Ishikawa (cell line): Measurements from ENCODE around the gene ZMYND10.

Experiments used
- CEBPB ChIP-seq: IDR thresholded peaks from 2 replicates; pipeline ENCODE4 v1.6.1; 2012
- CREB1 ChIP-seq: IDR thresholded peaks from 2 replicates; pipeline ENCODE4 v1.6.1; 2012; ENCODE audit warnings: low read depth
- EGR1 ChIP-seq: IDR thresholded peaks from 2 replicates; pipeline ENCODE4 v1.6.1; 2012
- EP300 ChIP-seq: IDR thresholded peaks from 2 replicates; pipeline ENCODE4 v1.6.1; 2012; ENCODE audit warnings: borderline replicate concordance
- FOXM1 ChIP-seq: IDR thresholded peaks from 2 replicates; pipeline ENCODE4 v1.6.1; 2012; ENCODE audit warnings: low read depth, borderline replicate concordance
- MAX ChIP-seq: IDR thresholded peaks from 2 replicates; pipeline ENCODE4 v1.6.1; 2012
- NFIC ChIP-seq: IDR thresholded peaks from 2 replicates; pipeline ENCODE4 v1.6.1; 2012
- RAD21 ChIP-seq: IDR thresholded peaks from 2 replicates; pipeline ENCODE4 v1.6.1; 2012; ENCODE audit warnings: low read depth
- REST ChIP-seq: IDR thresholded peaks from 2 replicates; pipeline ENCODE4 v1.6.1; 2012; ENCODE audit warnings: low read depth, mild to moderate bottlenecking
- TAF1 ChIP-seq: IDR thresholded peaks from 2 replicates; pipeline ENCODE4 v1.6.1; 2012; ENCODE audit warnings: low read depth, mild to moderate bottlenecking
- TCF12 ChIP-seq: IDR thresholded peaks from 2 replicates; pipeline ENCODE4 v1.6.1; 2012; ENCODE audit warnings: low read depth
- TEAD4 ChIP-seq: IDR thresholded peaks from 2 replicates; pipeline ENCODE4 v1.6.1; 2012
- YY1 ChIP-seq: IDR thresholded peaks from 2 replicates; pipeline ENCODE4 v1.6.1; 2012; ENCODE audit warnings: low read depth
- ZBTB7A ChIP-seq: IDR thresholded peaks from 2 replicates; pipeline ENCODE4 v1.6.1; 2012; ENCODE audit warnings: low read depth
- TF ChIP-seq, protein P1 (sequence below): IDR thresholded peaks from 2 replicates; pipeline ENCODE4 v1.6.1; 2012

ZMYND10 gene

GRCh38 chr3:50381383-50381782, 35.9 kb upstream of the ZMYND10 start:
- TF ChIP-seq TCF12: no peak
- TF ChIP-seq MAX: no peak
- no peak for TF ChIP-seq FOXM1
- TF ChIP-seq, protein P1, sequence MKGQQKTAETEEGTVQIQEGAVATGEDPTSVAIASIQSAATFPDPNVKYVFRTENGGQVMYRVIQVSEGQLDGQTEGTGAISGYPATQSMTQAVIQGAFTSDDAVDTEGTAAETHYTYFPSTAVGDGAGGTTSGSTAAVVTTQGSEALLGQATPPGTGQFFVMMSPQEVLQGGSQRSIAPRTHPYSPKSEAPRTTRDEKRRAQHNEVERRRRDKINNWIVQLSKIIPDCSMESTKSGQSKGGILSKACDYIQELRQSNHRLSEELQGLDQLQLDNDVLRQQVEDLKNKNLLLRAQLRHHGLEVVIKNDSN: no peak
- TF ChIP-seq RAD21: no peak
- TF ChIP-seq CREB1: no peak
- no peak for TF ChIP-seq REST
- TF ChIP-seq ZBTB7A: no peak

- TF ChIP-seq FOXM1: no peak
- no peak for TF ChIP-seq TAF1
- TF ChIP-seq EGR1: no peak
- TF ChIP-seq CREB1: no peak
- TF ChIP-seq CEBPB: no peak
- TF ChIP-seq, protein P1: no peak
- no peak for TF ChIP-seq NFIC
- no peak for TF ChIP-seq YY1
- TF ChIP-seq RAD21: no peak
- no peak for TF ChIP-seq TEAD4
- TF ChIP-seq REST: no peak
- TF ChIP-seq EP300: no peak
- no peak for TF ChIP-seq TCF12
- no peak for TF ChIP-seq ZBTB7A
These were observed 35.0 kb upstream of the ZMYND10 start for GRCh38 chr3:50380405-50381085.

- TF ChIP-seq TEAD4 (no peak), EP300 (no peak), FOXM1 (no peak), YY1 (no peak), ZBTB7A (no peak), REST (no peak)
These were observed 33.2 kb upstream of the ZMYND10 start for GRCh38 chr3:50378757-50379156.

DNA sequence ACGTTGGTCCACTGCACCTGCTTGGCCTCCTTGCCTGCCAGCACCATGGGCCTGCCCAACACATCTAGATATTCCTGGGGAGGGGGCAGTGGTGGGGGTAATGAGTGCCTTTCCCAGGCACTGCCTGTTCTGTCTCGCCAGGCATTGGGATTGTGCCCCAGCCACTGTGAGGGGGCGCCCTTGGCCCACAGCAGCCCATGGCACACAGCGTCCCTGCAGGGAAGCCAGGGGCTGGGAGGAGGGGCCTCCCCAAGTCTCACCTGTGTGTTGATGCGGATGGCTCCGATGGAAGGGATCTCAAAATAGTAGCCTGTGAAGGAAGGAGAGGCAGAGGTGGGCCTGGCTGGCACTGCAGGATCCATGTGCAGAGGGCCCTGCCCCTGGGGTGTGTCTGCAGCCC, 32.5 kb upstream of the ZMYND10 start:
- no peak for TF ChIP-seq YY1
- no peak for TF ChIP-seq NFIC
- no peak for TF ChIP-seq RAD21
- TF ChIP-seq TCF12: no peak
- no peak for TF ChIP-seq CEBPB
- no peak for TF ChIP-seq FOXM1
- TF ChIP-seq MAX: no peak
- no peak for TF ChIP-seq EGR1
- no peak for TF ChIP-seq ZBTB7A
- TF ChIP-seq TEAD4: no peak
- no peak for TF ChIP-seq CREB1
- TF ChIP-seq, protein P1: no peak
- TF ChIP-seq TAF1: no peak
- TF ChIP-seq REST: no peak
- TF ChIP-seq EP300: no peak
